GM18498 (cell line): ENCODE results near the gene CLIC4.
"Not testable (repeated sequence)": the region's sequence is repeated elsewhere in the genome, so short reads cannot be mapped to it uniquely, and the experiment has no call there.

Experiments used
- ATAC-seq: cut with Tn5 transposase; IDR thresholded peaks from one replicate; pipeline ENCODE4 v1.9.1; 2021; ENCODE audit warnings: mild to moderate bottlenecking, moderate library complexity; ENCODE audit not compliant: unreplicated experiment

The CLIC4 gene

DNA sequence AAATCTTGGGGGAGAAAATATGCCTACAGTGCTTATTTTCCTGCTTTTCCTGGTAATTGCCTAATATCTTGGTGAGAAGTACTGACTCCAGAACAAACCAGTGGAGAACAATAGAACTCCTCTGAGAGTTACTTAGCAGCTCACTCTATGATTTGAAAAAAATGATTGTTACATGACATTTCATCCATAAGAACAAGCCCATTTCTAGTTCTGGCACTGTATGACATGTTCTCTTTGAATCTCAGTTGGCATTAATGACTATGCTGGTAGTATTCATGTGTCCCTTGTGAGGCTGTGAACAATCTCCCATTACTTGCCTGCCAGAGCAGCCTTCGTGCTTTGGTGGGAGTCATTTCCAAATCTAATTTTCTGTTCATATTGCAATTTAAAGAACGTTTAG lies 58.0 kb downstream of the CLIC4 start:
- ATAC-seq: no peak

DNA sequence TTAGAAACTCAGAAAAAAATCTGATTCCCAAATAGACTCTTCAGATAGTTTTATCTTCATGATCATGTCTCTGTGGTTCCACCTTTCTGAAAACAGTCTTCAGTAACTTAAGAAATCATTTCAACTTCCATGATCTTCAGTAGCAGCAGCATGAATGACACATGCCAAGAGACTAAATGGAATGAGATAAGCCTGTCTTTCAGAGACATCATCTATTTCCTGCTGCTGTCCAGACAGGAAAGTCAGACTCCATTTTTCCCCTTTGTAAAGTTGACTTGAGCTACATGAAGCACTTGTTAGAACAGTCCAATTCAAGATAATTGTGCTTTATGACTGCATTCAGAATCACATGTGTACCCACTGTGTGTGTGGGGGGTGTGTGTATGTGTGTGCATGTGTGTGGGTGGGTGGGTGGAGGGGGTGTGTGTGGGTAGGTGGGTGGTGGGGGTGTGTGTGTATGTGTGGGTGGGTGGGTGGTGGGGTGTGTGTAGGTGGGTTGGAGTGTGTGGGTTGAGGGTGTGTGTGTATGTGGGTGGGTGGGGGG lies 58.8 kb downstream of the CLIC4 start:
- ATAC-seq: no peak

DNA sequence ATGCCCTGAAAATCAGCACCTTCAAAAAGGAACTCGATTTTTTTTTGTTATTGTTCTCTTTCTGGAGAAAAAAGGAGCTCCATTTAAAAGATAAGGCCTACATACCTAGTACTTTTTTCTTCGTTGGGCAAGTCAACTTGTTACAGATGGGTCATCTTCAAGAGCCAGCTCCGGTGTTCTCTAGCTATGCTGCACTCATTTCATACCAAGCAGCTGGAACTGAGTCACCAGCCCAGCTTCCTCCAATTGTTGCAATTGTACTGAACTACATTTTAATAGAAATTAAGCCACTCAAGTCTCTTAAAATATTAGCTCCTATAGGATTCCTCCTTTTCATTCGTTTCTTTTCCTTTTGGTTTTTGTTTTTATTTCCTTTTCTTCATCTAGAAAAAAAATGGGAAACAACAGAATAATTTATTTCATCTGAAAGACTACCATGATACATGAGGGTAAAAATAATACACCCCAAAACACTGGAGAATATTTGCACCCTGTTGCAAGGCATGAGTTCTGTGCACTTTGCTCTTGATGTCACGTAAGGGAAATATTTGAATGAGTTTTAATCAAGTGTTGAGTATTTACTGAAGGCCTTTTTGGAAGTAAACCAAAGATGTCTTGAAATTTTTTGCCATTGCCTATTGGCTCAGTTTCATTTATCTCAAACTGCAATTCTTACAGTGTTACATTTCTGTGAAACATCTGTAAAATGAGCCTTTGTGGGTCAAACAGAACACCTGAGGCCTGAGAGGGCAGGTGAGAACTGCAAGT lies 60.5 kb downstream of the CLIC4 start:
- ATAC-seq: no peak

DNA sequence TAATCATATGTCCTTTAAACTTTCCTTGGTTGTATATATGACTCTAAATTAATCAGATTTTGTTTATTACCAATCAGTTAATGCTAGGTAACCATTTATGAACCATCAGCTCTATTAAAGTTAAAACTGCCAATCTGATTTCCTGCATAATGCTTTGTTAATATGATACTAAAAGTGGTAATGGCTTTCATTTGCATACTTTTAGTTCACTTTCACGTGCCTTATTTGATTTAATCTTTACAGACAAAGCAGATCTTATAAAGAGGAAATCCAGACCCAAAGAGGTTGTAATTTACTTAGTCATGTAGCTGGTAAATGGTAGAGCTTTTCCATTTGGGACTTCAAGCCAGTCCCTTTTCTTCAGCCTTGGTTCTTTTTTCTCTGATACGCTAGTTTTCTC lies 61.3 kb downstream of the CLIC4 start:
- no peak for ATAC-seq

DNA sequence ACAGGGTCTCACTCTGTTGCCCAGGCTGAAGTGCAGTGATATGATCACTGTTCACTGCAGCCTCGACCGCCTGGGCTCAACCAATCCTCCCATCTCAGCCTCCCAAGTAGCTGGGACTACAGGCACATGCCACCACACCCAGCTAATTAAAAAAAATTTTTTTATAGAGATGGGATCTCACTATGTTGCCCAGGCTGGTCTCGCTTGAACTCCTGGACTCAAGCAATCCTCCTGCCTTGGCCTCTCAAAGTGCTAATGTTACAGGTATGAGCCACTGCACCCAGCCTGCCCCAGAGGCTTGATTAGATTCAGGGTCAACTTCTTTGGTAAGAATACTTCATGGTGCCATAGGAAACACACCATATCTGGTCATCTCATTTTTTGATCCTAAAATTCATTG lies 66.2 kb downstream of the CLIC4 start:
- not testable (repeated sequence) for ATAC-seq

DNA sequence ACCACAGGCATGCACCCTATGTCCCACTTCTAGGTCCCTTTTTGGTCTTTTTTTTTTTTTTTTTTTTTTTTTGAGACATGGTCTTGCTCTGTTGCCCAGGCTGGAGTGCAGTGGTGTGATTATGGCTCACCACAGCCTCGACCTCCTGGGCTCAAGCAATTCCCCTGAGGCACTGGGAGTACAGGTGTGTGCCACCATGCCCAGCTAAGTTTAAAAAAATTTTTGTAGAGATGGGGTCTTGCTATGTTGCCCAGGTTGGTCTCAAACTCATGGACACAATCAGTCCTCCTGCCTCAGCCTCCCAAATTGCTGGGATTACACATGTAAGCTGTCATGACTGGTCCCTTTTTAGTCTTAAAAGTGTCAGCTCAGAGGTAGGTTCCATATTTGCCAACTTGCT lies 75.0 kb downstream of the CLIC4 start:
- ATAC-seq: not testable (repeated sequence)

DNA sequence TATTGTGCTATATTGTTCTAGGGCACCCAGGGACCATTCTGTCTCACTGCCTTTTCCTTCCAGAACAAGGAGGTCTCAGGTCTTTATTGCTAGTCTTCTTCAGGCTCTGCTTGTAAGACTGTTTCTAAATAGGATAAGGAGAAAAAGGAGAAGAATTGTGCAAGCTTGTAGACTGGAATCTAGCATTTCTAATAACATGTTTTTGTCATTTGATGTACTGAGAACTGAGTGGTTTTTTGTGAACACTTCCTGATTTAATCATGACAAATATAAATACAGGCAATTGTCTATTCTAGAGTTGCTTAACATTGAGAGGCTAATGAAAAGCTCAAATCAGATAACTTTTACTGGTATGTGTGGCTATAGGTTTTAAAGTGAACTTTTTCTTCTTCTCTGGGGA lies 77.6 kb downstream of the CLIC4 start:
- ATAC-seq: no peak

DNA sequence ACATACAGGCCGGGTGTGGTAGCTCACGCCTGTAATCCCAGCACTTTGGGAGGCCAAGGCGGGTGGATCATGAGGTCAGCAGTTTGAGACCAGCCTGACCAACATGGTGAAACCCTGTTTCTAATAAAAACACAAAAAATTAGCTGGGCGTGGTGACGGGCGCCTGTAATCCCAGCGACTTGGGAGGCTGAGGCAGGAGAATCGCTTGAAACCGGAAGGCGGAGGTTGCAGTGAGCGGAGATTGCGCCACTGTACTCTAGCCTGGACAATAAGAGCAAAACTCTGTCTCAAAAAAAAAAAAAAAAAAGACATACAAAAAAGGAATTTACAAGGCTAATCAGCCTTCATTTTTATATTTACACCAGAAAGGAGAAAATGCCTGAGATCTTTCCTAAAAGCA lies 78.2 kb downstream of the CLIC4 start:
- not testable (repeated sequence) for ATAC-seq

DNA sequence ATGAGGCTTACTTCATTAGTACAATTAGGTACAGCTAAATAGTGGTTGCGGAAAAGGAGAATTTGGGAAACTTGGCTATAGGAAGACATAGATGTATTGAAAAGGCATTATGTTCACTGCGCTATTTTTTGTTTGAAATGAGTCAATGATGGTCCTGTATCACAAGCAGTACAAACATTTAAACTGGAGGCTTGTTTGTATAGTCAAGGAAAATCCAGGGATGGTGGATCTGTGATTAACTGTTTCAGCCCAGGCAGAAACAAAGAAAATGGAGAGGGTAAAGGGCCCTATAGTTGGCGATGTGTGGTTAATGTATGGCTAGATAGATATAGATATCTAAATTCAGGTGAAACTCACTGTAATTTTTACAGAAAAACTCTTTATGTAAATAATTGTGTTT lies 79.9 kb downstream of the CLIC4 start:
- no peak for ATAC-seq

DNA sequence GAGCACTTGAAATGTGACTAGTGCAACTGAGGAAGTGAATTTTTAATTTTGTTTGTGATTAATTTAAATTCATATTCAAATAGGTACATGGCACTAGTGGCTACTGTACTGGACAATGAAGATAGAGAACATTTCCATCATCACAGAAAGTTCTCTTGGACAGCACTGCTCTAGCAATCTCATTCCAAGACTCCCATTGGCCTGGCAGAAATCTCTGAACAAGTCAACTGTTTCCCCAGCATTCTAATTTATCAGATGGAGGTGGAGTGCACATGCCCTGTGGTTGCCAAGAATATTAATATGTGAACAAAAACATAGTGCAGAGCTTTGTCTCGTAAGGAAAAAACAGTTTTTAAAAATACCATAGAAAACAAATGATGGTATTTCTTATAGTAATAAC lies 81.3 kb downstream of the CLIC4 start:
- no peak for ATAC-seq

DNA sequence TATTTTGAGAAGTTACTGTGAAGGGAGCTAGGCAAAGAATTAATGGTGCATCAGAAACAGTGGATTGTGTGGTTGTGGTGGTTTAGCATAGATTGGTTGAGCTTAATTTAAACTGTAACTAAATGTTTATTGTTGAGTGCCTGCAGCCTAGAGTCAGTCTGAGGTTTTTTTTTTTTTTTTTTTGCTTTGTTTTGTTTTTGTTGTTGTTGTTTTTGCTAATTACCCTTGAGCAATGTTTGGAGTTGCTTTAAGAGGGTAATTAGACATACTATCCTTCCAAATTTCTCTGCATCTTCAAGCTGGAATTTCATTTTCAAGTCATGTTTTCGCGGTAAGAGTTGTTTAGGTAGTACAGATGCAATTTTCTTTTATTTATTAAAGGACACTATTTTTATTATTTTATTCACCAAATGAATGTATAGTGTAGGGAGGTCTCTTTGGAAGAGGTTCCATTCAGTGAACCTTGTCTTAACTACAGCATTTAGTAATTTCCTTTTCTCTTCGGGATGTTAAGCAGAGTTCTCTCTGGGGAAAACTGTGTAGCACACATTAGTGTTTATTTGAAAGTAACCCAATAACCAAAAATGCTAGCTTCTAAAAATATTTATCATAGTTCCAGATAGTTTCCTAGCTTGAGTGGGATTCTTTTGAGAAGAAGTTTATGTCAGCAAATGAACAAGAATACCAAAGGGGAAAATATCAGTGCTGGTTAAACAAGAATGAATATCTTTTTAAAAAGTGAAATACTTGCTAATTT lies 82.3 kb downstream of the CLIC4 start:
- no peak for ATAC-seq

DNA sequence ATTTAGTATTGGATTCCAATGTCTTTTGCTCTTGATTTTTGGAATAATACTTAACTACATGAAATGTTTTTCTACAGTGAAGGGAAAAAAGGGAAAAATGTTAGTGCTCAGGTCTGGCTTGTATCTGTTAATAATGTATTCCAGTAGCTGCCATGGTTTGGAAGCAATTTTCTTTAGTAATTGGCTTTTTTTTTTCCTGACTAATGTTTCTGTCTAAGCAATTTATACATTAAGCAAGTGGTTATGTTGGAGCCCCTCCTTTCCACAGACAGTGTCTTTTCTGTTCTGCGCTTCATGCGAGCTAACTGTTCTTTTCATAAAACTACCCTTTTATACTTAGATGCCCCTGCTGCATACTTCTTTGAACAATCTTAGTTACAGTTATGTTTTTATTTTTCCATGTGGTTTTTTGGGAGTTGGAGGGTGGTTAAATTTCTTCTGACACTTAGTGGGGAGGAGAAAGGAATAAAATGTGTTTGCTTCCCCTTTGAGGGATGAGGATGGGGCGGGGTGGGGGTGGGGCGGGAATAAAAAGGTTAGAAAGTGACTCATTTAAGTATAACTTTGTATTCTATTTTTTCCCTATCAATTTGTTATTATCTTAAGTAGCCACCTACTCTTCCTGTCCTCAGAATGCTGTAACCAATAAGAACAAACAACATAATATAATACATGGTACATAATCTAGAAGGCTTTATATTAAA lies 83.1 kb downstream of the CLIC4 start:
- no peak for ATAC-seq

DNA sequence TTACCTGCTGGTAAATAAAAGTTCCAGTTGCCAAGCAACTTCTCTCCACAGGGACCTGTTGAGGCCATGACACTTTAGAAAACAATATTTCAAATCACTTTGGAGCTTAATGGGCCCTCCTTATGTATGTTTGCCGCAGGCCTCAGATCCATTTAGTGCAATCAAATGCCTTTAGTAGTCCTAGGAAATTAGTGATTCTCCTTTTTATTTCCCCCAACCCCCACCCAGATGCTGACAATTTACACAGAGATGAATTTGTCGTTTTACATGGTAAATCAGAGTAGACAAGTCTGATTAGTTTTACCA lies 83.6 kb downstream of the CLIC4 start:
- no peak for ATAC-seq

DNA sequence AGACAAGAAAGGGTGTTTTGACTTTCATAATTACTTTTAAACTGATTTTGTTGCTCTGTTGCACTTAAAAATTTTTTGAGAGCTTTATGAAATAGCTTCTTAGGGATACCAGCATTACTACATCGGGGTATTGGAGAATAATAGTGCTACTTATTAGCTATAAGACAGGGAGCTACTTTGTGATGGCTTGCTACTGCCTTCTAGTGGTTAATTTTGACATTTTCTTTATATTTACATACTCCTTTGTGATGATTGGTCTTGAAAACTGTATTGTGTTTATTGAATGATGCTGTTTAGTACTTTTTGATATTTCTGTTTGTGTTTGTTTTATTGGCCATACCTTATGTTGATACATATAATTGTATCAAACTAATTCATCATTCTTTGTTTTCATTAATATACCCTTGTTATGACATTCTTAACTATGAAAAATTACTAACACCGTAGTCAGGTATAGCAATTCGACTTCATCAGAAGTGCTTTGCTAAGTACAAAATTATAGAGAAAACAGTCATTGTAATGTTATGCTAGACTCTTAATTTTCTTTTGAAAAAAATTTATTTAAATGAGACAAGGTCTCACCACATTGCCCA lies 85.5 kb downstream of the CLIC4 start:
- ATAC-seq: peak; percentile 47

DNA sequence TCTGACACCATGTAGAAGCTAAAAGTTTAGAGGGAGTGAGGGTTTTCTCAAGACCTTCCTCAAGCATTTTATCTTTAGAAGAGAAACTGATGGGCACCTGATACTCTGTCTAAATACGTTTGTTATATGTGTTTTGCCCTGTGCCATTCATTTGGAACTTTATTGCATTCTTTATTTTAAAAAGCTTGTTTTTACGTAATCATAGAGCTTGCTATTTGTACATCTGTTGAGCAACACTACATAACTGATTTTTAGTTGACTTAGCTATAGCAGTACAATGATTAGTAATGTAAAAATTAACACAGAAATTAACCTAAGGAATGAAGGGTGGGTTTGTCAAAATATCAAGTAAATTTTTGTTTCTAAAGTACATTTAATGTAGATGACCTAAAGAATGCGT lies 96.3 kb downstream of the CLIC4 start:
- ATAC-seq: no peak

DNA sequence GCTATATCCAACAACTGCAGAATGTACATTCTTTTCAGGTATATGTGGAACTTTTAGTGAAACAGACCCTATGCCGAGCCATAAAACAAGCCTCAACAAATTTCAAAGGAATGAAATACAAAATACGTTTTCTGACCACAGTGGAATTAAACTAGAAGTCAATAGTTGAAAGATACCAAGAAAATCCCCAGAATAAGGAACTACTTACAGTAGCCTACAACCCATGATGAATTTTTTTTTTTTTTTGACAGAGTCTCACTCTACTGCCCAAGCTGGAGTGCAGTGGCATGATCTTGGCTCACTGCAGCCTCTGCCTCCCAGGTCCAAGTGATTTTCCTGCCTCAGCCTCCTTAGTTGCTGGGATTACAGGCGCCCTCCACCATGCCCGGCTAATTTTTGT lies 101.4 kb downstream of the CLIC4 start:
- no peak for ATAC-seq

DNA sequence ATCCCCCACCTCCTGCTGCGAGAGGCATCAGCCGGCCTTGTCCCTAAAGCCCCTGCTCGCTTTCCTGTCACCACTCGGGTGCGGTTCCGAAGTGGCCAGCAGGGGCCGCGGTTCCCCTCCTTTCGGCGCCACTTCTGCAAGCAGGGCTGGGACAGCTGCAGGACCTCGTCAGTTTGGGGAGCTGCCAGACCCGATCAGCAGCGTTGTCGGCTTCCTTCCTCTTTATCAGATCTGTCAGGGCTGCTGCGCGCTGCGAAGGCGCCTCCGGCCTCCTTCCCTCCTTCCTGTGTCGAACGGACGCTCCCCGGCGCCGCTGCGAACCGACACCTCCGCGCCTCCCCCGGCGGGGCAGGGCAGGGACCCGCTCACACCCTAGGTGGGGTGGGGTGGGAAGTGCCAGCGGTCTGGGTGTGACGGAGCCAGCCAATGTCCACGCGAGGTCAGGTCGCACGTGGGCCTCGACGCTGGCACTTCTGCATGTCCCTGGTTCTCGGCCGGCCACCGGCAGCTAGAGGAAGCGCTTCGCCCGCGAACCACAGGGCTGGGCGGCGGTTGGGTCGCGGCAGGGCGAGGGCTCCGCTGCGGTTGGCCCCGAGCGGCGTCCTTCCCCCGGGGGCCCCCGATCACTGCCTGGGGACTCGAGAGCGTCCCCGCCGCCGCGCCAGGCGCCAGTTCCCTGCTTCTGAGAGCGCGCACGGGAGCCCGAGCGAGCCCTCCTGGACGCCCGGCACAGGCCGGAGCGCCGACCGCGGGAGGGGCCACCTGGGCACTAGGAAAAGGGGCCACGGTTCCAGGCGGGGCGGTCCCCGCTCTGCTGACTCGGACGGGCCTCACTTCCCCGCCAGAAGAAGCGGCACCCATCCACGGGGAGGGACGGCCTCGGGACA lies 103.0 kb downstream of the CLIC4 start:
- peak; percentile 89 for ATAC-seq

DNA sequence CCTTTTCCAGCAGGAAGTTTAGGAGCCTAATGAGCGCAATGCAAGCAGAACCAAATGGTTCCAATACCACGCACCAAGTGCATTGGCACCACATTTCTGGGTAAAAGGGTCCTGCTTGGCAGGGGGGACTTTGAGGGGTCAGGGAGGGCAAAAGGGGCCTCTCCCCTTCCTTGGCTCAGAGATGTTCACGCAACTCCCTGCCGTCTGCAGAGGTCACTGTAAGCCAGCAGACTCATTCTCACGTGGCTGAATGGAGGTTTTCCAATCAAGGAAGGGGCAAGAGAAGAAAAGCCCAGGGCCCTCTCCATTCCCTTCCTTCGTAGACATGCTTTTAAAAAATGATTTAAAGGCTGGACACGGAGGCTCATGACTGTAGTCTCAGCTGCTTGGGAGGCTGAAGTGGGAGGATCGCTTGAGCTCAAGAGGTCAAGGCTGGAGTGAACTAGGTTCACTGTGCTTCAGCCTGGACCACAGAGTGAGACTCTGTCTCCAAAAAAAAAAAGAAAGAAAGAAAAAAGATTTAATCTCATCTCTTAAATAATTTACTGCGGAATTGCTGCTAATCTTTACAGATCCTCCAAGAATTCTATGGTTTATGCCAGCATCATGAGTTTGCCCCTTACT lies 104.5 kb downstream of the CLIC4 start:
- ATAC-seq: no peak

DNA sequence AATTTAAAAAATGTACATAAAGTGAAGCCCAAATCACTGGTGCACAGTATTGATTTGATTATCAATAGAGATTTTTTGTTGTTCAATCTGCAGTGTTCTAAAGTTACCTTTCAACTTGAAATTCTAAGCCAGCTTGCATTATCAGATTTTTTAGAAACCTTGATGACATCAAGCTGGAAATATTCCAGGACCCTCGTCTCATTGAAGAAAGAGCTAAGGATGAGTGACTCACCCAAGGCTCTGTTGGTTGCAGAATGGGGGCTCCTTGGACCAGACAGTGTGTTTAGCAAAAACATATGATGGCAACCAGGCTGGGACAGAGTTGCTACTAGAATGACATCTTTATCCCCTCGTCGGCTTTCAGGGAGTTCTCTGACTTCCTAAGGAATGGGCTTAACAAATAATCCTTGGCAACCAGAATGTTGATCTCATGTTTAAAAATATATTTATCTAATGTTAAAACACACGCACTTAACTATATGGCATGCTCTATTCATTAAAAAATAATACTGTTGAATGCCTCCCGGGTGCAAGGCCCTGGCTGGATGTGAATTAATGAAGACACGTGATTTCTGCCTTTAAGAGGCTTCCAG lies 105.2 kb downstream of the CLIC4 start:
- ATAC-seq: no peak

DNA sequence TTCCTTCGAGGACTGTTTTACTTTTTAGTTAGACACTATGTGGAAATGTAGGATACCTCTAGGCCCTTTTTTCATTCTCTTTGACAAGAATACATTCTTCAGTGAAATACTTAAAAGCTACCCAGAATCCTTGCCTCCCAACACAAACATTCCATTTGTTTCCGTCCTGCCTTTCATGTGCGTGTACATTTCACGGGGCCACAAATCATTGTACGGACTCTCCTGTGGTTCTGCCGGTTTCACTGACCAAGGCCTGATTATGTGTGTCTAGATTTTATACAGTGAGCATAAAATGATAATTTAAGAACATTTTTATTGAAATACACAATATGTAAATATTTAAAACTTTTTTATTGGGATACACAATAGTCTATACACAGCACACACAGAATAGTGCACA lies 108.4 kb downstream of the CLIC4 start:
- ATAC-seq: no peak
